Measurements from ENCODE around the gene SHISAL1.

SHISAL1 gene

DNA sequence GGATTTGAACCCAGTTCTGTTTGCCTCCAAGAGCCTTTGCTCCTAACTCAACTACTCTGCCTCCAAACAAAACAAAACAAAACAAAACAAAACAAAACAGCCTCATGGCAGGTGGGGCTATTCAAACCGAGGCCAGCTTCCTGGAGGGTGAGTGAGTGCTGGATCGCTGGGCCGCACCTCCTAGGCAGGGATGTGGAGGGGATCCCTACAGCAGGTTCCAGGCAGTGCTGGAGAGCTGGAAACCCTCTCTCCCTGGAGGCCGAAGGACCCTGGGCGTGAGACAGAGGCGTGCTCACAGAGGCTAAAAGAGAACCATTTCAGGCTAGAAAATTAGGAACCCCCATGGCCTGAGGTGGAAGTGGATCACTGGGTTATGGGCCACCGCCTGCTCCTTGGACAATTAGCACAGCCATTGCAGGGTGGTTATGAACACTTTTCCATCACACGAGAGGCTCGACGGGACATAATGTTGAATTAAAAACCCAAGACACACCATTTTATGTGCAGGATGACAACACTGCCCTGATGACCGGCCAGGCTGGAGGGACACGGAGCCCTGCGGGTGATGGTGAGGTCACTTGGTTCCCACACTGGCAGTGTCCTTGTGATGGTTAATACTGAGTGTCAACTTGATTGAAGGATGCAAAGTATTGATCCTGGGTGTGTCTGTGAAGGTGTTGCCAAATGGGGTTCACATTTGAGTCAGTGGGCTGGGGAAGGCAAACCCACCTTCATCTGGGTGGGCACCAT lies 35.2 kb downstream of the SHISAL1 start:
- DNase-seq (ENCODE audit: low spot score) = no peak

DNA sequence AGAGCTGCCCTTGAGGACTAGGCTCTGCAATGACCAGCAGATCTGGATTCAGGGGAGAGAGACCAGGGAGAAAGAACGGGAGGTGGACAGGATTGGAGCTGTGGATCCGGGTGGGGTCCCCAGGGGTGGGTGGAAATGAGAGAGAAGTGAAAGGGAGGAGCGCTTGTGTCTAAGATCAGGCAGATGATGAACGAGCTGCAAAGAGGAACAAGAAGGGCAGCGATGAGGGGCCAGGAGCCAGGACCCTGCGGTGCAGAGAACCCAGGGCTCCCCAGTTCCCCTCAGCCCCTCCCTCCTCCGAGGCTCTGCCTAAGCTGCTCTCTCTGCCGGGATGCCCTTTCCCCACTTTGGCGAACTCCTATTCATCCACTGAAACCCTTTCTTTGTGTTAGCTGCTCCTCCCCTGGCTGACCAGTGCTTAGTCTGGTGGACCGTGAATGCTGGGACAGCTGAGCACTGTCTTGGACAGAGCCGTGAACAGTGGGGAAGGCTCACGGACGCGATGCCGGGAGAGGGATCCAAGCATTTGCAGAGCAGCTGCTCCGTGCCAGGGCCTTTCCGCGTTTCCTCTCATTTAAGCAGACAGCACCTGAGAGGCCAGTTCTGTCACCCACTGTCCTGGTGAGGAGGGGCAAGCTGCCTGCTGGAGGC lies 35.9 kb downstream of the SHISAL1 start:
- DNase-seq (ENCODE audit: low spot score) = no peak

- DNase-seq (ENCODE audit: low spot score) = no peak
Measured at GRCh38 chr22:44276041-44276440, 36.7 kb downstream of the SHISAL1 start.

GRCh38 chr22:44275631-44275995 lies 37.1 kb downstream of the SHISAL1 start:
- no peak for DNase-seq (ENCODE audit: low spot score)

GRCh38 chr22:44274918-44275630 lies 37.7 kb downstream of the SHISAL1 start:
- DNase-seq (ENCODE audit: low spot score) = no peak

- DNase-seq (ENCODE audit: low spot score) = no peak
Measured at GRCh38 chr22:44273175-44273574, 39.6 kb downstream of the SHISAL1 start.

DNA sequence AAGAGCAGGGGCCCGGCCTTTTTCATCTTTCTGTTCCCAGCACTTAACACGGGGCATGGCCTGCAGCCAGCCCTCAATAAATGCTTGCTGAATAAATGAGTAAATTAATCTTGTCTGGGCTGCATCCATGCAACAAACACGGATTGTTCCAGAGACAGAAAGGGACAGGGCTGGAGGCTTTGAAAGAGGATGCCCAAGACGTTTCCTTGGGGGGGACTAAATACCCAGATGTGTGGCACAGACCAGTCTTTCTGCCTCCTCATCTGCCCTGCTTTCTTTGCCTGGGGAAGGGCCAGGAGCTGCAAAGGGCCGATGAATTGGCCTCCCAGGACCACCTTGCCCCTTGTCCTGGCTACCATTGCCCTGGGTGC lies 40.4 kb downstream of the SHISAL1 start:
- DNase-seq (ENCODE audit: low spot score) = no peak

- no peak for DNase-seq (ENCODE audit: low spot score)
Measured at GRCh38 chr22:44271732-44272400, 40.9 kb downstream of the SHISAL1 start.

DNA sequence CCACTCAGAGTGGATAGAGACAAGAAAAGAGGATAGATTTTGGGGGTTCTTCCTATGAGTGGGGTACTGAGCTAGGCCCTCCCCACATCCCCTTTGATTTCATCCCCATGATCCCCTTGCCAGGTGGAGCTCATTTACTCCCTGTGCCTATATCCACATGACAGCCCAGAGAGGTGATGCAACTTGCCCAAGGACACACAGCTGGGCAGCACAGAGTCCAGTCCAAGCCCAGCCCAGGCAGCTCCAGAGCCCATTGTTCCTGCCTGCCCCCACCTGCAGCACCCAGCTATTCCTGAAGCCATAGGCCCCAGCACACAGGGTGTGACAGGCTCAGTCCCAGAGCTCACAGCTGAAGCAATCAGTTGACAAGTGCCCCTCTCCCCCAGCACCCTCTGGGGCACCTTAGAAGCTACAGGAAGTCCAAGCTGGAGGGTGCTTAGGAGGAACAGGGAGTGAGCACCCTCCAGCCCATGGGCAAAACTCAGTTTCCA lies 41.7 kb downstream of the SHISAL1 start:
- DNase-seq (ENCODE audit: low spot score) = no peak

DNA sequence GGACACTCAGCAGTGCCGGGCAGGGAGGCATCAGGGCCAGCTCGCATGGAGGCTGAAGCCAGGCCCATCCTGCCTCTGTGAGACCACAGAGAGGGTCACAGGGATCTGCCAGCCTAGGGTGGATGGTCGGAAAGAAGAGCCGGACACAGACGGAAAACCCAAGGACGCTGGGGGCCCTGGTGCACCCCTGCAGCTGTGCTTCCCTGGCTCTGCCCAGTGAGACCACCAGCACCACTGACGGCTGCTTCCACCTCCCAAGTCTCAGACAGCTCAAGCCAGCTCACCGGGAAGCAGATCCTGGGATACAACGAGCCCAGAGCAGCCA lies 42.2 kb downstream of the SHISAL1 start:
- DNase-seq (ENCODE audit: low spot score) = no peak

DNA sequence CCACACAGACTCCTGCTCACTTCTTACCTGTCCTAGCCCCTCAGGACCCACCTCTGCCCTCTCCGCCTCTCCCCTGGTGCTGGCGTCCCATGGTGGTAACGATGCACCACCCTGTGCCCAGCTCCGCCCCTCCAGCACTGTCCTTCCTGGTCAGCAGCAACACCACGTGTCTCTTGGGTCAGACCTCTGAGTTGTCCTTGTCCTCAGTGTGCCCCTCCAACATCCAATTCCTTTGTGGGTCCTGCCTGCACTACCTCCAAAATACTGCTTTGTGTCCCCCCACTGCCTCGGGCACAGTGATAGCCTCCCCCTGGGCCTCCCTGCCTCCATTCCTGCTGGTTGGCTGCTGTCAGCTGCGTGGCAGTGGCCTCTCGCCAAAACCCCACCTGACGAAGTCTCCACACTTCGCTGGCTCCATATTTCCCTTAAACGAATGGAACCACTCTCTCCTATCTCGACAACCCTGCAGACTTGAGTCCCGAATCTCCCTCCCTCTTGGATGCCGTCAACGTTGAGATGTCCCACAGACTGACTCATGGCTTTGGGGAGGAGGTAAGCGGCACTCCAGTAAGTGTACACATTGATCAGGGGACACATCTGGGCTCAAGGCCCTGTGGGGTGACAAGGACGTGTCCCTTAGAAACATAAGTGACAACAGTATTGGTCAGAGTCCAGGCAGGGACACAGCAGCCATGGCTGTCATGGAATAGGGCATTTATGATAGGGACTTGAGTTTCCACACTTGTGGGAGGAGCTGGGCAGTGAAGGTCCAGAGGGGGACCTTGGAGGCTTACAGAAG lies 42.8 kb downstream of the SHISAL1 start:
- no peak for DNase-seq (ENCODE audit: low spot score)

DNA sequence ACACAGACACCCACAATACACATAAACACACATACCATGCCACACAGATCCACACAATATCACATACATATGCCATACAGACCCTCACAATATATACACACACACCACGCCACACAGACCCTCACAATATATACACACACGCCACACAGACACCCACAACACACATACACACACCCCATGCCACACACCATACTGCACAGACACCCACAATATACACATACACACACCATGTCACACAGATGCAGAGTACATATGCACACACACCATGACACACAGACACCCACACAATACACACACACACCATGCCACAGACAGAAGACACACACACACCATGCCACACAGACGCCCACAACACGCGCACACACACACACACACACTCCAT lies 43.6 kb downstream of the SHISAL1 start:
- no peak for DNase-seq (ENCODE audit: low spot score)

GRCh38 chr22:44268431-44269116 lies 44.2 kb downstream of the SHISAL1 start:
- DNase-seq (ENCODE audit: low spot score) = no peak

DNA sequence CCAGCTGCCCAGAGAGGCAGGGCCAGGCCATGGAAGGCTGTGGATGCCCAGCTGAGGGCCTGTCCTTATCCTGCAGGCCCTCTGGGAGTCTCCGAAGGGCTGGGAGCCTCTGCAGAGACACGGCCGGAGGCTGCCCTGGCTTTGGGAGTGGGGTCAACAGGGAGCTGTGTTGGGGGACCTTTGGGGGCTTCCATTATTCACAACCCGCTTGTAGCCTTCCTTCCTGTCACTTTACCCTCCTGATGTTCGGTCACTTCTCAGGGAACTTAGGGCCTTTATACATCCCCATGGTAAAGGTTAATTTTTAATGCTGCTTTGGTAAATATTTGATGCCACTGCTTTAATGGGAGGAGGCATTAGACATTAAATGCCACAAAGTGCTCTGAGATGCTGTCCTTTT lies 44.9 kb downstream of the SHISAL1 start:
- no peak for DNase-seq (ENCODE audit: low spot score)

- no peak for DNase-seq (ENCODE audit: low spot score)
Measured at GRCh38 chr22:44266796-44267760, 45.7 kb downstream of the SHISAL1 start.

DNA sequence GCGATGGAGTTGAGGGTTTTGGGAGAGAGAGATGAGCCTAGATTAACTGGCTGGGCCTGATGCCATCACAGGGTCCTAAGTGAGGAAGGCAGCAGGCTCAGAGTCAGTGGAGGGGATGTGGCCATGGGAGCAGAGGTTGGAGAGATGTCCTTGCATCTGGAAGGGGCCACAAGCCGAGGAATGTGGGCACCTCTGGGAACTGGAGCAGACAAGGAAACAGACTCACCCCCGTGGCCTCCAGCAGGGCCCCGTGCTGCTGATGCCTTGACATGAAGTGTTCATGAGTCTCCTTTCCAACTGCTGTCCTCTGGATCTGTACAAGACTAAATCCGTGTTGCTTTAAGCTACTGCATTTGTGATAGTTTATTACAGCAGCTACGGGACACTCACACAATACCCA lies 49.2 kb downstream of the SHISAL1 start:
- DNase-seq (ENCODE audit: low spot score) = no peak

DNA sequence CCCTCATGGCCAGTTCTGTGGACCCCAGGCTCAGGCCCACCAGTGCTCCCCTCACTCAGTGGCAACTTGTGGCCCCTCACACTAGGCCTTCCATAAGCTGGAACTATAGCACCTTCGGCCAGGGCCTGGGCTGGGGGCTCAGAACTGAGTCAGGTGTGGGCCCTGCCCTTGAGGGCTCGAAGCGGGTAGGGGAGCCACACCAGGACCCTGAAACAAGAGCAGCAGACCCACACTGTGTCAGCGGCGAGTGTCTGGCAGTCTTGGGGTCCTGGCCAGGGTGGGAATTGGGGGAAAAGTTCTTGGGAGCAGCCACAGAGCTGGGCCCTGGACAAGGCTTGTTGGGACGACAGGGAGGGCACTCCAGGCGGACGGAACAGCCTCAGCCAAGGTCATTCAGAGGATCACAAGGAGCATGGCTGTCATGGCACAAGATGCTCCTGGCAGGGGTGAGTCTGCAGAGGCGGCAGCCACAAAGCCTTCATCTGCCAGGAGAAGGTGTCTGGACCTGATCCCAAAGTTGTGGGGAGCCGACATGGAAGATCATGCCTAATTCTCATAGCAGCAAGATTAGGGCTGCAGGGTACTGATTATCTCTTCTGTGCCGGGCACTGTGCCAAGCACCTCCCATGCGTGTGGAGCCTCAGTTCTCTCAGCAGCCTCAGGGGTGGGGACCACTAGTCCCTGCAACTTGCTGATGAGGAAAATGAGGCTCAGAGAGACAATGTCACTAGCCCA lies 50.7 kb downstream of the SHISAL1 start:
- no peak for DNase-seq (ENCODE audit: low spot score)

GRCh38 chr22:44261164-44261860 lies 51.4 kb downstream of the SHISAL1 start:
- no peak for DNase-seq (ENCODE audit: low spot score)

Data from activated CD4-positive, alpha-beta T cell treated with anti-CD3 and anti-CD28 coated beads, Interleukin-2, Interleukin-4, amounts not matched to agents 100 ng/mL and 50 ng/mL, durations not matched to agents 16 hours and 8 hours (primary cell).